ENCODE measurements around the gene SYNC.

DNA sequence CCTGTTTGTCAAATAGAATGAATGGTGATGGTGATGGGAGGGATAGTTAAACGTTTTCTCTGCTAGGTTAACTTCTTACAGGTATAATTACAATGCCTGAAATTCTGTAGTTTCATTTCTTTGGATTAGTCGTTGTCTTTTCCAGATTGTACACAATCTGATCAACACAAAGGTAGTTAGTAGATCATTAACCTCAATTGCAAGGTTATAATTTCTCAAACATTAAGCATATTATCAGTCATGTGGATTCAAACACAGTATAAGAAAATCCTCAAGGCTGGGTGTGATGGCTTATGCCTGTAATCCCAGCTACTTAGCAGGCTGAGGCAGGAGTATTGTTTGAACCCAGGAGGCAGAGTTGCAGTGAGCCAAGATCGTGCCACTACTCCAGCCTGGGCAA, 20.6 kb downstream of the SYNC start:
- no peak for TF ChIP-seq STAT1 (IDR thresholded peaks at IDR 0.05; ENCODE audit: unreplicated experiment)
- TF ChIP-seq, protein P1, sequence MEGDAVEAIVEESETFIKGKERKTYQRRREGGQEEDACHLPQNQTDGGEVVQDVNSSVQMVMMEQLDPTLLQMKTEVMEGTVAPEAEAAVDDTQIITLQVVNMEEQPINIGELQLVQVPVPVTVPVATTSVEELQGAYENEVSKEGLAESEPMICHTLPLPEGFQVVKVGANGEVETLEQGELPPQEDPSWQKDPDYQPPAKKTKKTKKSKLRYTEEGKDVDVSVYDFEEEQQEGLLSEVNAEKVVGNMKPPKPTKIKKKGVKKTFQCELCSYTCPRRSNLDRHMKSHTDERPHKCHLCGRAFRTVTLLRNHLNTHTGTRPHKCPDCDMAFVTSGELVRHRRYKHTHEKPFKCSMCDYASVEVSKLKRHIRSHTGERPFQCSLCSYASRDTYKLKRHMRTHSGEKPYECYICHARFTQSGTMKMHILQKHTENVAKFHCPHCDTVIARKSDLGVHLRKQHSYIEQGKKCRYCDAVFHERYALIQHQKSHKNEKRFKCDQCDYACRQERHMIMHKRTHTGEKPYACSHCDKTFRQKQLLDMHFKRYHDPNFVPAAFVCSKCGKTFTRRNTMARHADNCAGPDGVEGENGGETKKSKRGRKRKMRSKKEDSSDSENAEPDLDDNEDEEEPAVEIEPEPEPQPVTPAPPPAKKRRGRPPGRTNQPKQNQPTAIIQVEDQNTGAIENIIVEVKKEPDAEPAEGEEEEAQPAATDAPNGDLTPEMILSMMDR (conservative IDR thresholded peaks at IDR 0.05; ENCODE audit: low read depth in 2 of 2): no peak
- no peak for TF ChIP-seq POLR2AphosphoS5 (IDR thresholded peaks at IDR 0.05; ENCODE audit: low read depth)
- no peak for TF ChIP-seq EZH2 (IDR thresholded peaks at IDR 0.05; ENCODE audit: low read depth, unreplicated experiment)
- no peak for TF ChIP-seq EZH2phosphoT487 (IDR thresholded peaks at IDR 0.05; ENCODE audit: unreplicated experiment)
- TF ChIP-seq CREB1 (CRISPR knock-in tag; IDR thresholded peaks at IDR 0.05; ENCODE audit: low read depth): no peak
- TF ChIP-seq, protein P2, sequence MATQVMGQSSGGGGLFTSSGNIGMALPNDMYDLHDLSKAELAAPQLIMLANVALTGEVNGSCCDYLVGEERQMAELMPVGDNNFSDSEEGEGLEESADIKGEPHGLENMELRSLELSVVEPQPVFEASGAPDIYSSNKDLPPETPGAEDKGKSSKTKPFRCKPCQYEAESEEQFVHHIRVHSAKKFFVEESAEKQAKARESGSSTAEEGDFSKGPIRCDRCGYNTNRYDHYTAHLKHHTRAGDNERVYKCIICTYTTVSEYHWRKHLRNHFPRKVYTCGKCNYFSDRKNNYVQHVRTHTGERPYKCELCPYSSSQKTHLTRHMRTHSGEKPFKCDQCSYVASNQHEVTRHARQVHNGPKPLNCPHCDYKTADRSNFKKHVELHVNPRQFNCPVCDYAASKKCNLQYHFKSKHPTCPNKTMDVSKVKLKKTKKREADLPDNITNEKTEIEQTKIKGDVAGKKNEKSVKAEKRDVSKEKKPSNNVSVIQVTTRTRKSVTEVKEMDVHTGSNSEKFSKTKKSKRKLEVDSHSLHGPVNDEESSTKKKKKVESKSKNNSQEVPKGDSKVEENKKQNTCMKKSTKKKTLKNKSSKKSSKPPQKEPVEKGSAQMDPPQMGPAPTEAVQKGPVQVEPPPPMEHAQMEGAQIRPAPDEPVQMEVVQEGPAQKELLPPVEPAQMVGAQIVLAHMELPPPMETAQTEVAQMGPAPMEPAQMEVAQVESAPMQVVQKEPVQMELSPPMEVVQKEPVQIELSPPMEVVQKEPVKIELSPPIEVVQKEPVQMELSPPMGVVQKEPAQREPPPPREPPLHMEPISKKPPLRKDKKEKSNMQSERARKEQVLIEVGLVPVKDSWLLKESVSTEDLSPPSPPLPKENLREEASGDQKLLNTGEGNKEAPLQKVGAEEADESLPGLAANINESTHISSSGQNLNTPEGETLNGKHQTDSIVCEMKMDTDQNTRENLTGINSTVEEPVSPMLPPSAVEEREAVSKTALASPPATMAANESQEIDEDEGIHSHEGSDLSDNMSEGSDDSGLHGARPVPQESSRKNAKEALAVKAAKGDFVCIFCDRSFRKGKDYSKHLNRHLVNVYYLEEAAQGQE (IDR thresholded peaks at IDR 0.05; ENCODE audit: unreplicated experiment): no peak
- TF ChIP-seq, protein P3, sequence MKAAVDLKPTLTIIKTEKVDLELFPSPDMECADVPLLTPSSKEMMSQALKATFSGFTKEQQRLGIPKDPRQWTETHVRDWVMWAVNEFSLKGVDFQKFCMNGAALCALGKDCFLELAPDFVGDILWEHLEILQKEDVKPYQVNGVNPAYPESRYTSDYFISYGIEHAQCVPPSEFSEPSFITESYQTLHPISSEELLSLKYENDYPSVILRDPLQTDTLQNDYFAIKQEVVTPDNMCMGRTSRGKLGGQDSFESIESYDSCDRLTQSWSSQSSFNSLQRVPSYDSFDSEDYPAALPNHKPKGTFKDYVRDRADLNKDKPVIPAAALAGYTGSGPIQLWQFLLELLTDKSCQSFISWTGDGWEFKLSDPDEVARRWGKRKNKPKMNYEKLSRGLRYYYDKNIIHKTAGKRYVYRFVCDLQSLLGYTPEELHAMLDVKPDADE (IDR thresholded peaks at IDR 0.05): no peak
- no peak for TF ChIP-seq ZNF114 (CRISPR knock-in tag; IDR thresholded peaks at IDR 0.05)
